ENCODE results near the gene CCBE1.

The CCBE1 gene

DNA sequence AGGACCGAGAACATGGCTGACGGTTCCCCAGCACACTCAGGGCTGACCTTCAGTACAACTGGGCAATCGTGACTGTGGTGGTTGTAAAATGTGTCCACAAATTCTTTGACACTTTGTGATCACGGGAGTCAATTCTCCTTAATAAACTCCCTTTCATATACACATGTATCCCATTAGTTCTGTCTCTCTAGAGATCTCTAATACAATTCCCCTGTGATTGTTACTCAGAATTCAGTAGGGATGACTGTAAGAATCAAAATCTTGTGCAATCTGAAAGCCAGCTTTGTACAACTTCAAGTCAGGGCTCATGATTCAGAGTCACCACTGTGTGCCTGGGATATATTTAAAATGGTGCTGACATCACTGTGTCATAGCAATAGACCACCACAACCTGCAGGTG is 248.7 kb downstream of the CCBE1 start:
- TF ChIP-seq, protein P1, sequence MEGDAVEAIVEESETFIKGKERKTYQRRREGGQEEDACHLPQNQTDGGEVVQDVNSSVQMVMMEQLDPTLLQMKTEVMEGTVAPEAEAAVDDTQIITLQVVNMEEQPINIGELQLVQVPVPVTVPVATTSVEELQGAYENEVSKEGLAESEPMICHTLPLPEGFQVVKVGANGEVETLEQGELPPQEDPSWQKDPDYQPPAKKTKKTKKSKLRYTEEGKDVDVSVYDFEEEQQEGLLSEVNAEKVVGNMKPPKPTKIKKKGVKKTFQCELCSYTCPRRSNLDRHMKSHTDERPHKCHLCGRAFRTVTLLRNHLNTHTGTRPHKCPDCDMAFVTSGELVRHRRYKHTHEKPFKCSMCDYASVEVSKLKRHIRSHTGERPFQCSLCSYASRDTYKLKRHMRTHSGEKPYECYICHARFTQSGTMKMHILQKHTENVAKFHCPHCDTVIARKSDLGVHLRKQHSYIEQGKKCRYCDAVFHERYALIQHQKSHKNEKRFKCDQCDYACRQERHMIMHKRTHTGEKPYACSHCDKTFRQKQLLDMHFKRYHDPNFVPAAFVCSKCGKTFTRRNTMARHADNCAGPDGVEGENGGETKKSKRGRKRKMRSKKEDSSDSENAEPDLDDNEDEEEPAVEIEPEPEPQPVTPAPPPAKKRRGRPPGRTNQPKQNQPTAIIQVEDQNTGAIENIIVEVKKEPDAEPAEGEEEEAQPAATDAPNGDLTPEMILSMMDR (conservative IDR thresholded peaks at IDR 0.05; ENCODE audit: low read length): no peak
- DNase-seq (ENCODE audit: low read depth): peak; percentile 79
- no peak overlapping the region for H3K4me3 ChIP-seq (ENCODE audit: low read length)

DNA sequence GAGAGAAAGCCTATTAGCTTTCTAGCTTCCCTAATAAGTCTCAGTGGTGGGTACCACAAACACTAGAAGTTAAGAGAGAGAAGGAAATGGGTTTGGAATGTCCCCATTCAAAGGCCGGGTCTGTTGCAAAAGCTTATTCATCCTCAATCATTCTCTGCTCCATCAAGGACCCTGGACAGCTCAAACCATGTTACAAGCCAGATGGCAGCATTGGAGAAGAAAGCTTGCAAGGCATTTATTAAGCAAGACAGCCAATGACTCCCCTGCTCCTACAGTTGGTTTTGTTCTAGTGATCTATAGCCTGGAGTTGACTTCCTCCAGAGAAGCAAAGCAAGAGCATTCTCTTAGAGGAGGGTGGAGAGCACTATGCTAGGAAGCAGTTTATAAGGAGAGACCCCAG is 251.2 kb downstream of the CCBE1 start:
- TF ChIP-seq, protein P1 (conservative IDR thresholded peaks at IDR 0.05; ENCODE audit: low read length): 0 out of 2 replicates have a peak, but pooled peaks have one; percentile 14
- peak; percentile 55 for DNase-seq (ENCODE audit: low read depth)

DNA sequence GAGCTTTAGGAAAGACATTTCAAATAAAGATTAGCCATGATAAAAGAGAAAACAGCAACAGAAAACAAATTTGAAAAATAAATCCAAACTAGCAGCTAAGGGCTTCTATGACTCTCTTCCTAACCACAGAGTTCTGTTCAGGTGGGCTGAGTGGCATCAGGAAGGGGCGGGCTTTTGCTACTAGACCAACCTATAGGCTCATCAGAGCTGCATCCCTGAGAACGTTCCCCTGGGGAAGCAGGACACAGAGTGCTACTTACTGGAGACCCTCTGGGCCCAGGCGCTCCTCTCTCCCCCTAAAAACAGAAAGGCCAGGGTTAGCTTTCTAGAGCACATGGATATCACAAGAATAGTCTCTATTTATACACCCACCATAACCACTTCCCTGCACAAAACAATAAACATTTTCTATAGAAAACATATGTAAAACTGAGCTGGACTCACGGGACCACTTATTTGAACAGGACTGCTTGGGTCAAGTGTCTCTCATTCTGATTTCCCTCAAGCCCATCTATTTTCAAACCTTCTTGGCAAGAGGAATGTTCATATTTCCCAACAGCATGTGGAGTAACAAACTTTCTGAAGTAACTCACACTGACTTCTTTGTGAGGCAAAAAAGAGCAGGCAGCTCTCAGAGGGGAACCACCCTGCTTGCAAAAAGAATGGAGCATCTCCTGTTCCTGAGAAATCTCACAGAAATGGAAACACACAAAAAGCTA is 259.2 kb downstream of the CCBE1 start:
- no peak overlapping the region for H3K4me3 ChIP-seq (ENCODE audit: low read length)
- no peak for DNase-seq (ENCODE audit: low read depth)
- TF ChIP-seq, protein P1 (conservative IDR thresholded peaks at IDR 0.05; ENCODE audit: low read length): no peak

More for the DNA sequence above, 251.2 kb downstream of the CCBE1 start:
- H3K4me3 ChIP-seq (ENCODE audit: low read length): no peak overlapping the region

DNA sequence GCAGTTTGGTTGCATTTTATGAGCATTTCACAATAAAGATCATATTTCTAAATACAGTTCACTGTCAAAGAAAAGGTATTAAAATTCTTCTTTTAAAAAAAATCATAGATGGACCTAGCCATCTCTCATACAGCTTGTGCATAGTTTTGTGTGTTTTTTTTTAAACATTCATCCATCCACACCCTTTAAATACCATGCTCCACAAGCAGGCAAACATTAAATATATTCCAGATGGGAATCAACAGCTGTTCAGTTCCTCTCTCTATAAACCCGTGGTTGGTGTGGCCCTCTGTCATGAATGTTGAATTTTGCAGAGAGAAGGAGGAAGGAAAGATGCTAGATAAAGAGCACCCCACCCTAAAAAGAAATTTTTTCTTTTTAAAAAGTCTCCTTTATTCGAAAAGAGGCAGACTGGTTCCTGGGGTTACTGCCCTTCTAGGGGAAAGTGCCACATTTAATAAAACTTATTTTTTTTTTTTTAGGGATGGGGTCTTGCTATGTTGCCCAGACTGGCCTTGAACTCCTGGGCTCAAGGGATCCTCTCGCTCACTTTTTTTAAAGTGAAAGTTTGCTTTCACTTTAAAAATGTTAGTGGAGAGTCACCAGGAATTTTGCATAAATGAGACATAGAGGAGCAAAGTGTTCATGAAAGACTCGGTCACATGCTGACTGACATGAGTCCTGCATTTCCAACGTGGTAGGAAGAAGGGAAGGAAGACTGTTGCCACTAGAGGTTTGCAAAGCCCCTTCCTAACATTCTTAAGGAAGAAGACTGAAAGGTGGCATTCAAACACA is 264.2 kb downstream of the CCBE1 start:
- TF ChIP-seq, protein P1 (conservative IDR thresholded peaks at IDR 0.05; ENCODE audit: low read length): no peak
- peak; percentile 74 for DNase-seq (ENCODE audit: low read depth)
- H3K4me3 ChIP-seq (ENCODE audit: low read length): no peak overlapping the region

DNA sequence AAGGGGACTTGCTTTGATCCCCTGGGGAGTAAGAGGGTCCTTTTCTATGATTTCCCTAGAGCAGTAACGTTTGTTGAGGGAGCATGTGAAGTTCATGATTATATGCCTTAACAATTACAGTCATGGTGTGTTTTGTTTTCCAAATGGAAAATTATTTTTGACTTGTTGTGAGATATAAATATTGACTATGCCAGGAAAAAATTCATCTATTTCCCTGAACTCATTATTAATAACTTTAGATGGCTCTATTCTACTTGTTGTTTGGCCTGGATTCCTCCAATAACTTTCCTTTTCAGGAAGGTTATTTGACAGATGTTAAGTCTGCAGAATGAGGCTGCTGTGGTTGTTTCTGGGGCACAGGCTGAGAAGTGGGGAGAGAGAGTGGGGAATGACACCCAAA is 266.1 kb downstream of the CCBE1 start:
- H3K4me3 ChIP-seq (ENCODE audit: low read length): no peak overlapping the region
- no peak for DNase-seq (ENCODE audit: low read depth)
- TF ChIP-seq, protein P1 (conservative IDR thresholded peaks at IDR 0.05; ENCODE audit: low read length): no peak

DNA sequence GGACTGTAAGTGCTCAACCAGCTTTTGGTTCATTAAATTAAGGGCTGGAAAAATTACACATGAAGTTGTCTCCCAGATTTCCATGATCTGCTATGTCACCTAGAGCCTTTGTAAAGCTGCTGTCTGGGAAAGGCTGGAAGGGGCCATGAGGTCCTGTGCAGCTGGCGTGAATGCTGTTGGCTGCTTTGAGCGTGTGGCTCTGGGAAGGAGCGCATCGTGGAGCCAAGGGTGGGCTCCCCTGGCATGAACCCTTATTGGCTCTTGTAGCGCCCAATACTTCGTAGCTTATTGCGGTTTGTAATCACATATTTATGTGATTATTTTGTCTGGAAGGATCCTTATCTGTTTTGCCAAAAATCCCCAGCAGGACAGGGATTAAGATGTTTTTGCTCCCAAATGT is 267.6 kb downstream of the CCBE1 start:
- no peak for DNase-seq (ENCODE audit: low read depth)
- no peak overlapping the region for H3K4me3 ChIP-seq (ENCODE audit: low read length)
- TF ChIP-seq, protein P1 (conservative IDR thresholded peaks at IDR 0.05; ENCODE audit: low read length): no peak

DNA sequence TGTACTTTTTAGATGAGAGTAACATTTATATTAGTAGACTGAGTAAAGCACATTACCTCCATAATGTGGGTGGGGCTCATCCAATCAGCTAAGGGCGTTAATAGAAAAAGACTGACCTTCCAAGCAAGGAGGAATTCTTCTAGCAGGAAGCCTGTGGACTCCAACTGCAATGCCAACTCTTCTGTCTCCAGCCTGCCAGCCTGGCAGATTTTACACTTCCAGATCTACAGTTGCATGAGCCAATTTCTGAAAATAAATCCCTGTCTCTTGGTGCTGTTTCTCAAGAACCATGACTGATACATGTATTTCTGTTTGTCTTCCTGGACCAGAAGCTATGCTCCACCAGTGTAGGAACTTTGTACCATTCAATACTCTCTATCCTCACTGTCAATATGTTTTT is 269.2 kb downstream of the CCBE1 start:
- TF ChIP-seq, protein P1 (conservative IDR thresholded peaks at IDR 0.05; ENCODE audit: low read length): no peak
- H3K4me3 ChIP-seq (ENCODE audit: low read length): no peak overlapping the region
- no peak for DNase-seq (ENCODE audit: low read depth)
